Progenitor cell of endocrine pancreas (in vitro differentiated cells): ENCODE measurements around the gene METAP1. TPM values are rescaled to one million over a fixed set of nuclear protein-coding genes. Genes with fewer than 3 reads are reported as not detected.

Experiments used
- DNase-seq: peaks from one replicate; pipeline ENCODE4 v3.0.0; 2021; ENCODE audit warnings: low spot score; ENCODE audit not compliant: unreplicated experiment
- H3K27ac Mint-ChIP-seq: 2 replicates; pipeline ENCODE4 v1.8.0; 2021; ENCODE audit warnings: mild to moderate bottlenecking, moderate library complexity, mixed read lengths
- H3K27me3 Mint-ChIP-seq: 2 replicates; pipeline ENCODE4 v1.8.0; 2021; ENCODE audit warnings: mixed read lengths
- H3K36me3 Mint-ChIP-seq: 2 replicates; pipeline ENCODE4 v1.8.0; 2022; ENCODE audit warnings: mixed read lengths; ENCODE audit not compliant: insufficient read depth
- H3K4me1 Mint-ChIP-seq: 2 replicates; pipeline ENCODE4 v1.8.0; 2021; ENCODE audit warnings: low read depth, mixed read lengths
- H3K4me3 Mint-ChIP-seq: 2 replicates; pipeline ENCODE4 v1.8.0; 2021; ENCODE audit warnings: low read depth, mild to moderate bottlenecking, moderate library complexity, mixed read lengths
- H3K9me3 Mint-ChIP-seq: 2 replicates; pipeline ENCODE4 v1.8.0; 2021; ENCODE audit warnings: low read depth, mixed read lengths
- total RNA-seq: library from RNA; stranded (reverse); gene quantifications from 2 replicates; pipeline ENCODE4 v1.2.1, GENCODE V29; 2021
- TF ChIP-seq, protein P1 (sequence below): fragments of 200-600 bp; sonication (generic); IDR thresholded peaks from one replicate; pipeline ENCODE4 v1.5.0; 2021; ENCODE audit warnings: antibody characterized with exemption, mild to moderate bottlenecking; ENCODE audit not compliant: unreplicated experiment

METAP1 gene
- total RNA-seq, 1 donor from 2014 or later = 49.1 TPM

DNA sequence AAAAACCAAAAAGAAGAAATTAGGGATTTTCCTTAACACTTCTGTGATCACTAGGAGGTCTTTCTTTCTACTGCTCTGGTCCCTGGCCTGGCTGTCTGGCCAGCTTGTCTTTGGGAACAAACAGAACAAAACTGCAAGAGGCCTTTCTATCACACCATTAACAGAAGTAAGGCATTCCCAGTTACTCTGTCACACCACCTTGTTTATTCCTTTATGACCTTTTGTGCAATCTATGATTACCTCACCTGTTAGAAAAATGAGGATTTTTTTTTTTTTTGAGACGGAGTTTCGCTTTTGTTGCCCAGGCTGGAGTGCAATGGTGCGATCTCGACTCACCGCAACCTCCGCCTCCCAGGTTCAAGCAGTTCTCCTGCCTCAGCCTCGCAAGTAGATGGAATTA, 3.0 kb downstream of the METAP1 start:
- H3K27me3 Mint-ChIP-seq = no peaks in the 10 kb centered on the region
- H3K4me1 Mint-ChIP-seq = peaks cover 39% of the 10 kb centered on the region
- no peaks in the 10 kb centered on the region for H3K36me3 Mint-ChIP-seq
- no peak overlapping the region for H3K27ac Mint-ChIP-seq
- TF ChIP-seq, protein P1, sequence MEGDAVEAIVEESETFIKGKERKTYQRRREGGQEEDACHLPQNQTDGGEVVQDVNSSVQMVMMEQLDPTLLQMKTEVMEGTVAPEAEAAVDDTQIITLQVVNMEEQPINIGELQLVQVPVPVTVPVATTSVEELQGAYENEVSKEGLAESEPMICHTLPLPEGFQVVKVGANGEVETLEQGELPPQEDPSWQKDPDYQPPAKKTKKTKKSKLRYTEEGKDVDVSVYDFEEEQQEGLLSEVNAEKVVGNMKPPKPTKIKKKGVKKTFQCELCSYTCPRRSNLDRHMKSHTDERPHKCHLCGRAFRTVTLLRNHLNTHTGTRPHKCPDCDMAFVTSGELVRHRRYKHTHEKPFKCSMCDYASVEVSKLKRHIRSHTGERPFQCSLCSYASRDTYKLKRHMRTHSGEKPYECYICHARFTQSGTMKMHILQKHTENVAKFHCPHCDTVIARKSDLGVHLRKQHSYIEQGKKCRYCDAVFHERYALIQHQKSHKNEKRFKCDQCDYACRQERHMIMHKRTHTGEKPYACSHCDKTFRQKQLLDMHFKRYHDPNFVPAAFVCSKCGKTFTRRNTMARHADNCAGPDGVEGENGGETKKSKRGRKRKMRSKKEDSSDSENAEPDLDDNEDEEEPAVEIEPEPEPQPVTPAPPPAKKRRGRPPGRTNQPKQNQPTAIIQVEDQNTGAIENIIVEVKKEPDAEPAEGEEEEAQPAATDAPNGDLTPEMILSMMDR = no peak
- H3K4me3 Mint-ChIP-seq = no peak overlapping the region
- DNase-seq = no peak
- no peaks in the 10 kb centered on the region for H3K9me3 Mint-ChIP-seq

DNA sequence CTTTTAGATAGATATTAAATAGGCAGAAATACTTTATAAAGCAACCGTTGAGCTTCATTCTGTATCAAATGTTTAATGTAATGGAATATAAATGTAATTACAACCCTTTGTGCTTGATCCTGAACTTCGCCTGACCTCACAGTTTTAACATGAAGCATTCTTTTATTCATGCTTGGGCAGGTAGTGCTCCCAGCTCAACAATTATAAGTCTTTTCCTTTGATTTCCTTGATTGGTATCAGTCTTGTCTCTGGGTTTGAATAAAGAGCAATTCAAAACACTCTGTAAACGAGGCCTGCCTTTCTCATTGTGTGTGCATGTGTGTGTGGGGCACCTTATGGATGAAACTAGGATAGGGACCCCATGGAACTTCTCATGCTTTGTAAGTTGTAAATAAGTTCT, 6.8 kb downstream of the METAP1 start:
- H3K9me3 Mint-ChIP-seq = no peaks in the 10 kb centered on the region
- peaks cover 30% of the 10 kb centered on the region for H3K4me1 Mint-ChIP-seq
- H3K27ac Mint-ChIP-seq = peak overlapping the region; percentile 6
- H3K4me3 Mint-ChIP-seq = no peak overlapping the region
- no peaks in the 10 kb centered on the region for H3K27me3 Mint-ChIP-seq
- DNase-seq = no peak
- TF ChIP-seq, protein P1 = no peak
- H3K36me3 Mint-ChIP-seq = no peaks in the 10 kb centered on the region

DNA sequence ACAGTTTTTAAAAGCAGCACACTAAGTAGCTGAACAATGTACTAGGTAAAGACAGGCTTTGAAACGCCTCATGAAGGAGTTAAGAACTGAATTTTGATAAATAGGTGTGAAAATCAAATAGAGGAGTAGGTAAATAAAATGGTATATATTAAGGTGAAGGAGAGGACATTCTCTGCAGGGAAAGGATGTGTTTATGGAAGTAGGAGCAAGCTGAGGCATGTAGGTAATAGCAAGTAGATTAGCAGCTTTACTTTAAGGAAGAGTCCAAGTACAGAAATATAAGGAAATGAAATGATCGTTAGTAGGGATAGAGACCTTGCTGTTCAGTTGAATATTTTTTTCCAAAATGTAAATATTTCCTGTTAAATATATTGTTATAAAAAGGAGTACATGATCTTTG, 12.5 kb downstream of the METAP1 start:
- peaks cover 11% of the 10 kb centered on the region for H3K4me1 Mint-ChIP-seq
- no peak overlapping the region for H3K27ac Mint-ChIP-seq
- no peak for DNase-seq
- TF ChIP-seq, protein P1 = no peak
- H3K36me3 Mint-ChIP-seq = peaks cover 23% of the 10 kb centered on the region
- H3K4me3 Mint-ChIP-seq = no peak overlapping the region
- no peaks in the 10 kb centered on the region for H3K27me3 Mint-ChIP-seq
- peaks cover 23% of the 10 kb centered on the region for H3K9me3 Mint-ChIP-seq

GRCh38 chr4:99011910-99012309, 16.4 kb downstream of the METAP1 start:
- Mint-ChIP-seq H3K36me3 (peaks cover 46% of the 10 kb centered on the region), H3K27ac (no peak overlapping the region)
- TF ChIP-seq, protein P1 = no peak

DNA sequence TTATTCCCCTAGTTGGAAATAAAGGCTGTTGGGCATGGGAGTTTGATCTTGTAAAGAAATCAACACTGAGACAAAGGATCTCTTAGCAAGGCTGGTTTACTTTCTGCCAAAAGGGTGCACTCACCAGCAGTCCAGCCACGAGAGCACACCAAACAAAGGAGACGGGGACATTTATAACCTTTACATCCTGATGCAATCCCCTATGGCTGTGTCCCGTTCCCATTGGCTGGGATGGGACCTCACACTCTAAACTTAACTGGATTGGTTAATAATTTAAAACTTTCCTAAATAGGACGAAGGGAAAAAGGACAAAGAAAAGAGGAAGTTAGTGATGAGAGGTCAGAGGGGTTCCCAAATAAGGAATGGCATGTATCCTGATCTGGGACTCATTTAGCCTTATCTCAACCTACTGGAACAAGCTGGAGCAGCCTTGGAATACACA, 17.9 kb downstream of the METAP1 start:
- Mint-ChIP-seq H3K9me3 (peaks cover 46% of the 10 kb centered on the region), H3K36me3 (peaks cover 59% of the 10 kb centered on the region), H3K4me1 (no peaks in the 10 kb centered on the region), H3K4me3 (no peak overlapping the region), H3K27ac (no peak overlapping the region), H3K27me3 (no peaks in the 10 kb centered on the region)
- TF ChIP-seq, protein P1 = no peak
- no peak for DNase-seq

More at GRCh38 chr4:99011910-99012309, 16.4 kb downstream of the METAP1 start:
- Mint-ChIP-seq H3K4me3 (no peak overlapping the region), H3K27me3 (no peaks in the 10 kb centered on the region), H3K9me3 (peaks cover 46% of the 10 kb centered on the region), H3K4me1 (peaks cover 5% of the 10 kb centered on the region)
- DNase-seq = no peak
